Epidermal melanocyte (primary cell): Measurements from ENCODE around the gene PRR5.
"Not testable (repeated sequence)": the region's sequence is repeated elsewhere in the genome, so short reads cannot be mapped to it uniquely, and the experiment has no call there.

Source experiments
- DNase-seq: peaks from one replicate; pipeline ENCODE4 v3.0.0; 2011; ENCODE audit warnings: low spot score; ENCODE audit not compliant: insufficient read length

The PRR5 gene

GRCh38 chr22:44733426-44734106 lies 31.6 kb downstream of the PRR5 start:
- no peak for DNase-seq

- DNase-seq, result no peak
Measured at GRCh38 chr22:44734278-44734677, 32.3 kb downstream of the PRR5 start.

DNA sequence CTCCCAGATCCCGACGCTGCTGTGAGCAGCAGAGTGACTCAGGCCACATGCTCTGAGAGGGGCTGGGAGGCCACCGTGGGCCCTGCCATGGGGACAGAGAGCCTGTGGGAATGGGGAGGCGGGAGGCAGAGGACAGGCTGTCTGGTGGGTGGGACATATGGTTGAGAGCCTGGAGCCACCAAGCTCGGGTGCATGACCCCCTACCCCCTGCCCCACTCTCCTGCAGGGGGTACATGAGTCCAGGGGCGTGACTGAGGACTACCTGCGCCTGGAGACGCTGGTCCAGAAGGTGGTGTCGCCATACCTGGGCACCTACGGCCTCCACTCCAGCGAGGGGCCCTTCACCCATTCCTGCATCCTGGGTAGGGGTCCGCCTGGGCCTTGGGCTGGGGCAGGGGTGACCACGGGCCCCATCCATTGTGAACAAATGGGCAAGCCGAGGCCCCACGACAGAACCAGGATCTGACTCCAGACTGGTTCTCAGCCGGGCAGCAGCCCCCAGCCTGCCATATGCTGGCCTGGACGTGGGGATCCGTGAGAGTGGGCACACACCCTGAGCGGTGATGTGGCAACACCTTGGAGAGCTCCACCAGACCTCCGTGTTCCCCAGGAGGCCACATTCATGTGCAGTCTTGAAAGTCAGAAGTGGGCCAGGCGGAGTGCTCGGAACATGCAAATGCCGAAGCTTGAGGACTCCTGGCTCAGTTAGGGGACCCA lies 33.0 kb downstream of the PRR5 start:
- no peak for DNase-seq

DNA sequence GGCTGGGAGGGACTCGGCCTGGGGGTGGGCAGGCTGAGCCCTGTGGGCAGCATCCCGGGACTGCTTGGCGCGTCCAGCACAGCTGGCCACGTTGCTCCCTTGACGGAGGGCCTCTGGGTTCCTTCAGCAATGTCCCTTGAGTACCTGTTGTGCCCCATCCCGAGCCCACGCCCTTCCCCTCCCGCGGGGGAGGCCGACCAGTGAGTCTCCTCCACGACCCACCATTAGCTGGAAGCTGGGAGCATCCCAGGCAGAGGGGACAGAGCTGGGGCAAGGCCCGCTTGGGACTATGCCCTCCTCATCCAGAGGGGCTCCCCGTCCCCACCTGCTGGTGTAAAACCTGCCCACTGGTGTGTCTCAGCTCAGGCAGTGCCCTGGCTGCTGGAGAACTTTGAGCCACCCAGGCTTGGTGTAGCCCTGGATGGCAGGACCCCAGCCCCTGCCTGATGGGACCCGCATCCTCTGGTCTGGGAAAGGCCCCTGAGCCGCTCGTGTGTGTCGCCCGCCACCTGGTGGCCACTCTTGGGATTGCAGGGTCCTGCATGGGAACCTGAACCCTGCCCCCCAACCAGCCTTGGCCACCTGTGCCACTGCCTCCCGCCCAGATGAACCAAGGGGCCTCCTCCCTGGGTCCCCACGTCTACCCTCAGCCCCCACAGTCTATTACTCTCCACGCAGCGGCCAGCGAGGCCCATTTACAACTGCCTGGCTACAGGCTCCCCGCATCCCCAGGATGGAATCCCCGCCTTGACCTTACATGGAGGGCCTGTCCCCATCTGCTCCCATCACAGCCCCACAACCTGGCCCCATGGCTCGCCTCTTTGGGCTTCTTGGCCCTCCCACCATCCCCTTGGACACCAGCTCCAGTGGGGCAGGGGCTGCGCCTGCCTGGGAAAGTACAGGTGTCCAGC lies 33.8 kb downstream of the PRR5 start:
- DNase-seq, result peak; percentile 58

- no peak for DNase-seq
Measured at GRCh38 chr22:44736581-44737405, 34.8 kb downstream of the PRR5 start.

- no peak for DNase-seq
Measured at GRCh38 chr22:44737406-44738346, 35.7 kb downstream of the PRR5 start.

GRCh38 chr22:44738347-44738715 lies 36.3 kb downstream of the PRR5 start:
- no peak for DNase-seq

- DNase-seq, result no peak
Measured at GRCh38 chr22:44739024-44739423, 37.0 kb downstream of the PRR5 start.

GRCh38 chr22:44739666-44740065 lies 37.7 kb downstream of the PRR5 start:
- DNase-seq, result not testable (repeated sequence)

DNA sequence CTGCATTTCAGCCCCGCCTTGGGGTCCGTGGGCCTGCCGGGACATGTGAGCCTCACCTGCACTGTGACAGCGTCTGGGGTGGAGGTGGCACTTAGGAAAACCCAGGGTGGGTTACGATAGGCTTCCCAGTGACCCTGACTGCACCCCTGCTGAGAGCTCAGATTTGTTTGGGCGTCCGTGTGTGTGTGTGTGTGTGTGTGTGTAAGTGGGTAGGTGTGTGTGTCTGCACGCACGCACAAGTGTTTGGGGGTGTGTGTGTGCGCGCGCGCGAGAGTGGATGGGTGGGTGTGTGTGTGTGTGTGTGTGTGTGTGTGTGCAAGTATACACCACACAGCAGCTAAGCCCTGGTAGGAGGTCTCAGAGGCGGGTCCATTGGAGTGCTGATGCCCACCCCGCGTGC lies 38.3 kb downstream of the PRR5 start:
- DNase-seq, result no peak

DNA sequence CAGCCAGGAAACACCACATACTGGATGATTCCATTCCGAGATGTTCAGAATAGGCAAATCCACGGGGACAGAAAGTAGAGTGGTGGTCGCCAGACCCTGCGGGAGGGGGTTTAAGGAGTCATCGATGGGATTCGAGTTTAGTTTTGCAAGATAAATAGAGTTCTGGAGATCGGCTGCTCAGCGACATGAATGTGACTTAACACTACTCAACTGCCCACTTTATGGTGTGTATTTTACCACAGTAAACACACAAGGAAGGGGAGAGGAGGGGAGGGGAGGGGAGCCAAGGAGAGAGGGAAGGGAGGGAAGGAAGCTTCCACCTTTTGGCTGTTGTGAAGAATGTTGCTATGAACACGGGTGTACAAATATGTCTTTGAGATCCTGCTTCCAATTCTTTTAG lies 39.9 kb downstream of the PRR5 start:
- no peak for DNase-seq

DNA sequence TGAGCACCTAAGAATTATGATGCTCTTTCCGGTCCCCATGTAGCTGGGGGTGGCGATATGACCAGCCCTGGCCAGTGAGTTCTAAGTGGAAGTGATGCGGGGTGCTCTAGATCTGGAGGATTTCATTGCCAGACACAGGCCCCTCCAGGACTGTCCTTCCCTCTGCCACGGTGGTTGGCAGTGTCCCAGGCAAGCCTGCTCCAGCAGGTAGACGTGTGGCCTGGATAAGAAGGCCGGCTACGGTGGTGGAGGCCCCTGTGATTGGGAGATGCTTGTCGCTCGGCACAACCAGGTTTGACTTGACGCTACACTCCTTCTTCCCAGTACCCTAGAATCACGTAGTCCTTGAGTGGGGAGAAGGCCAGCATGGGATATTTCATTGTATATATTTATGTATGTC lies 41.2 kb downstream of the PRR5 start:
- DNase-seq, result no peak

DNA sequence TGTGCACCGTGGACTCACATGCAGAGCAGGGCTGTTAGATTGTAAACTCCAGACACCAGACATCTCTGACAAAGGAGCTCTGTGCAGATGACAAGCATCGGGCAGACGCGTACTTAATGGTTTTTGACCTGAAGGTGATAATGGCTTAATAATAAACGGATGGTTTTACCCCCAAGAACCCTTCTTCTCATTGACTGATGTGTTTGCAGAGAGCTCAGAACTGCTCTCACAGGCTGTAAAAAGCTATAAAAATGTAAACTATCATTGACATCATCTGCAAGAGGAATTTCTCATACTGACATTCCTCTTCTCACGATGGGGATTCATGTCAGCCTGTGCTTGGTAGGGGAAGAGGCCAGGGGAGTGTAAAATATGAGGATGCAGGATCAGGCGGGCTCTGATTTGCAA lies 41.8 kb downstream of the PRR5 start:
- DNase-seq, result no peak

DNA sequence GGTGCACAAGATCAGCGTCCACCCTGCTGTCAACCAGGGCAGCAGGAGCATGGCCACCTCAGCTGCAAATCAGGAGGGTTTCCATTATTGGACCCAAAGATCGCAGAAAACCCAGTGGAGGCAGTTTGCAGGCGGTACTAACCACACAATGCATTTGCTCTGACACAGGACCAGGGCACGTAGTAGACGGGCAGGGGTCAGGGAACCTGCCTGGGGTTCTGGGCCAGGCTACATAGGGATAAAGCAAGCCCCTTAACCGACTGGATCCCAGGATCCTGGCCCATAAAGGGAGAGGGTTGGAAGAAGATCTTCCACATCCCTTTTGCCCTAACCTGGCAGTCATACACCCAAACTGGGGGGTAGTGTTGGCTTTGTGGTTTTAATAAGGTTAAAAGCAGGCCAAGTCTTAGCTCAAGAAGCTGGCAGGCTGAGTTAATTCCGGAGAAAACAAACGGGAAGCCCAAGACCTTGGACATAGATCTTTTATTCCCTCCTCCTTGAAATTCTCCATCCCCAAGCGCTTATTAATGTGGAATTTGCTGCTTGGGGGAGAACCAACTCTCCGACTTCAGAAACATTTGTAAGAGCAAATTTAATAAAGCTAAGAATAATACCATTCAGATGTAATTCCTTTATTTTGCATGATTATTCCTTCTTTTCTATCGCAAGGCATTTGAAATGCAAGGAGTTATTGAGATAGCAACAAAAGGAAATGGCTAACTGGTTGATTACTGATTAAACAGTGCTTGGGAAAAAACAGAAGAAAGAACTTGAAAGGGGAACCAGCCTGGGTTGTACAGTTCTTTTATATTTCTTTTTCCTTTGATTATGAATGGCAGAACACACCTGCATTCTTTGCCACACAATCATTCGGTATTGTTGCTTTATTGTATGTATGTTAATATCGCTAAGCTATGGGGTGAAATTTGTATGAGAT lies 44.1 kb downstream of the PRR5 start:
- no peak for DNase-seq

GRCh38 chr22:44747784-44748127 lies 45.8 kb downstream of the PRR5 start:
- not testable (repeated sequence) for DNase-seq

- no peak for DNase-seq
Measured at GRCh38 chr22:44748524-44748923, 46.5 kb downstream of the PRR5 start.

- no peak for DNase-seq
Measured at GRCh38 chr22:44750481-44750880, 48.5 kb downstream of the PRR5 start.

DNA sequence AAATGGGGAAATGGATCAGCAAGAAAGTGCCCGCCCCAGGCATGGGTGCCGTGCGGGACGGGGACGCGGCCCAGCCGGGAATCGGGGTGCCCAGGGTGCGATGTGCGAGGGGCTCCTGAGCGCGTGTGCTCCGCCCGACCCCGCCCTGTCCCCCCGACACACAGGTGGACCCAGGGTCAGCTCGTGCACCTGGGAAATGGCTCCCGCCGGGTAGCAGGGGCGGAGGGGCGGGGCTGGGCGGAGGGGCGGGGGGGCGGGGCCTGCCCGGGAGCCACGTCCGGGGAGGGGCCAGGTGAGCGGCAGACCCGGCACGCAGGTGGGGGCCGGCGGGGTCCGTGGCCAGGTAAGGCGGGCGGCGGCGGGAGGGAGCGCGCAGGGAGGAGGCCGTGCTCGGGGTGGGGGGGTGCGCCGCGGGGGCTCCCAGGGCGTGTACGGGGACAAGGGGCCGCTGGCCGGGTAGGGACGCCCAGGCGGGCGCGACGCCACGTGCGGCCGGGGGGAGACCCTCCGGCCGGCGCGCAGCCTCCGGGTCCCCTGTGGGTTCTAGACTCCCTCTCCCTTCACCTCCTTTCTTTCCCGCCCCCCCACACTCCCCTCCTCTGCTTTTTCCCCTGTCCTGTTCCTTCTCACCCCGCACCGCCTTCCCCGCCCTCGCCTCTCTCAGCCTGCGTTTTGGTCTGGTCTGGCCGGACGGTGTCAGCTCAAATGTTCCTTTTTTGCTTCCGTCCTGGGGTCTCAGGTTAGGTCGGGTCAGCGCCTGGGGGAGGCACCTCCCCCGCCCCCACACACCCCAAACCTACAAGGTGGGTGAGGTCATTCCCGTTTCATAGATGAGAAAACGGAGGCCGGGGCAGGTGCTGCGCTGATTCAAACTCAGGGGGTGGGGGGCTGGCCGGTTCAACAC lies 50.5 kb downstream of the PRR5 start, which contains the start of gene ARHGAP8:
TSS of gene ARHGAP8 (plus strand) at position 291 of the 904 bp plus-strand sequence. CDS start 33,953 bp downstream, outside the sequence.
- no peak for DNase-seq
